NCI-H1092 treated with DMSO at 0.1 percent for 48 hours (cell line): ENCODE data around the gene IGFL4.

Source experiments
- DNase-seq: peaks from one replicate; lab custom pipeline; 2025; lab: John Stamatoyannopoulos, UW

The IGFL4 gene

DNA sequence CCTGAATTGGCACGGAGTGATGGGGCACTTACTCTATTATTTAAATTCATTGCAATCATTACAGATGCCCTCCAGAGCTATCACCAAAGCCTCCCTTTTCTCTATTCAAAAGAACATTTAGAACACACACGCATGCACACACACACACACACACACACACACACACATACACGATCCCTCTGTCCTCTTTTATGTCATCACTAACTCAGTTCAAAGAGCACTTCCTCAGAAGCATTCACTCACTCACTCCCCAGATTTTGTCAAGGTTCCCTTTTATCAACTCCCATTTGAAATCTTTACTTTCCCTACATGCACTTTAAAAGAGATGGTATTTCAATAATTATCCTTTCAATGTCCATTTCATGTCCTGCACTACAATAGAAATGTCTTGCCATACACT is 22.4 kb upstream of the IGFL4 start:
- no peak for DNase-seq

GRCh38 chr19:46060012-46060411 is 19.2 kb upstream of the IGFL4 start:
- no peak for DNase-seq

GRCh38 chr19:46058778-46059177 is 18.0 kb upstream of the IGFL4 start:
- DNase-seq = no peak

GRCh38 chr19:46056536-46056935 is 15.7 kb upstream of the IGFL4 start:
- no peak for DNase-seq

- no peak for DNase-seq
Observed at GRCh38 chr19:46052896-46053295, 12.1 kb upstream of the IGFL4 start.

- DNase-seq = peak; percentile 5
Observed at GRCh38 chr19:46049597-46049996, 8.8 kb upstream of the IGFL4 start.

DNA sequence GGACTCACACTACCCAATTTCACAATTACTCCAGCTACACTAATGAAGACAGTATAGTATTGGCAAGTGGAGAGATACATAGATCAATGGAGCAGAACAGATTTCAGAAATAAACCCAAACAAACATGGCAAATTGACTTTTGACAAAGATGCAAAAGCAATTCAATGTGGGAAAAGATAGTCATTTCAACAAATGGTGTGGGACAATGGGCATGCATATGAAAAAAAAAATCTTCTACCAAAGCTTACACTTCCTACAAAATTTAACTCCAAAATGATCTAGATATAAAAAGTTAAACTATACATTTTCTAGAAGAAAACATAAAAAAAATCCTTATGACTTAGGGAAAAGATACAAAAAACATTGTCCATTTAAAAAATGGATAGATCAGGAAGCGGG is 2.7 kb upstream of the IGFL4 start:
- DNase-seq = no peak

DNA sequence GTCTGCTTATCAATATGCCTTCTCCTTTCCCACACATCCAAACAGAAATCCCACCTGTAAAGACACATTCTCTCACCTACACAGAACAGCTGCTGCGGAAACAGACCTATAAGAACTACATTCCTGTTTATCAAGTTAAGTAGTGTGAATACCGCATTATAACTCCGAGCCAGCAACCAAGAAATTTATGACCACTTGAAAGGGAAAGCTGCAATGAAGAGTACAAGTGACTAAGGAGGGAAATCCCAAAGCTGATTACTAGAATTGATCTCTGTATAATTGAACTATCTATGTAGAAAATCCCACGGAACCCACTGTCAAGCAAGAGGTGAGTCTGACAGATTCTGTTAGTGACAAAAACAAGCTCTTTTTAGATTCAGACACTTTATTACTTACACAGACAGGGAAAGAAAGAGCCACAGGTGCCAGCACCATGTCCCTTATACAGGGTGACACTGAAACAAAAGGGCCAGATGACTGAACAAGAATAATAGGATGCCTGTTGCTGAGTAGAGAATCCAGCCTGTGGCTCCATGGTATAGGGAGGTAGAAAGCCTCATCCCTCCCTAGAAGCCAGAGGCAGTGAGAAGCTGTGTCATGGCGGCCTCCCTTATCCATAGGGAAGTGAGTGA is 1.6 kb upstream of the IGFL4 start:
- no peak for DNase-seq

DNA sequence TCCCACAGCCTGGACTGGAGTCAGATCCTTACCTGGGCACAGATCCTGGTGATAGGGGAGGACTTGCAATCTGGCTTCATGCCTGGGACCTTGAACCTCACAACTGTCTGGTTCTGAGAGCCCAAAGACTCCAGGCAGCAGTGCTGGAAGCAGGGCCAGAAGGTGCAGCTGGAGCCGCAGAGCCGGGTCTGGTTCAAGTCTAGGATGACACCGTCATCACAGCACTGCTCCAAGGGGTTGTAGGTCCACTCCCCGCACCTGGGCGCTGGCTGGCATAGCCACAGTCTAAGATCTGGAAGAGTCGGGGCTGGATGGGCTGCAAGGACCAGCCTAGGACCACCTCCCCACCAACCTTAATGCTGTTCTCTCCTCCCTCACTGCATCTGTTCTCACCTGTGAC is 677 bp downstream of the IGFL4 start:
- DNase-seq = no peak

GRCh38 chr19:46036744-46037128 is 4.1 kb downstream of the IGFL4 start:
- no peak for DNase-seq

DNA sequence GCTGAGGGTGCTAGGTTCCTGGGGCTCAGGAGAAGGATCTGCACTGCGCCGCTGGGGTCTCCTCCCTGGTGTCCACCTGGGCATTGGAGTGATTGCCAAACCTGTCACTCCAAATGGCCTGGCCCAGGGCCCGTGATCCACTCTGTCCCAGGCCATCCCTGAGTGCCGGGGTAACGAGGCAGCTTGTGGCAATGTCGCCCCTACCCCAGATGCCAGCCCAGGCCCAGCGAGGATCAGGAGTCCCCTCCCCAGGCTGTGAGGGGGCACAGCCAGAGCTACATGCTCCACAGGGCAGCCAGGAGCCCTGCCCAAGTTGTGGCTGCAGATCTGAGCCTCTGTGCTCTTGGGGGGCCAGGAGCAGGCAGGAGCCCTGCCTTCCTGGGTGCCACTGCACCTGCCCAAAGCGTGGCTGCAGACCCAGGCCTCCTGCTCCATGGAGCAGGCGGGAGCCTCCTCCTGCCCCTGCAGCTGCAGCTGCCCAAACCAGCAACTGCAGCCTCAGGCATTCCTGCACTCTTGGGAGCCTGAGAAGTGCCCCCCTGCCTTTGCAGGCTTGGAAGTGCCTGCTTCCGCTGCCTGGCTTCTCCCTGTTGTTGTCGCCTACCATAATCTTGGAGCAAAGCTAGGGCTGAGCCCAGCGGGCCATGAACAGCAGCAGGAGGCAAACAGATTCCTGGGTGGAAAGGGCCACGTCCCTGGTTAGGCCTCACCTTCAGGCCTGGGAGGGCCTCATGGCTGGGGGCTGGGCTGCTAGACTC is 4.6 kb downstream of the IGFL4 start:
- no peak for DNase-seq

DNA sequence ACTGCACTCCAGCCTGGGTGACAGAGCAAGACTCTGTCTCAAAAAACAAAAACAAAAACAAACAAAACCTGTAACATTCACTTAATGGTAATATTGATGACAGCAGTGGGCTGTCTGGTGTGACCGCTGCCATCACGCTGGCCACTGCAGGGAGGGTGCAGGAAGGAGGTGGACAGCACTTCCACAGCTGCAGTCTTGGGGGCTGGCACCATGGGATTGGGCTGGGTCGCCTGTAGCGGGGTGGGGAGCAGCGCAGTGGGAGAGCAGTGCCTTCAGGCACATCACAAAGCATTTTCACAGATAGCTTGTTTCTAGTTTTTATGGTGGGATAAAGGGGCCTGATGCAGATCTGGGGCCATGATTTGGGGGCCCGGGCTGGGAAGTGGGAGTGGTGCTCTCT is 5.3 kb downstream of the IGFL4 start:
- no peak for DNase-seq

DNA sequence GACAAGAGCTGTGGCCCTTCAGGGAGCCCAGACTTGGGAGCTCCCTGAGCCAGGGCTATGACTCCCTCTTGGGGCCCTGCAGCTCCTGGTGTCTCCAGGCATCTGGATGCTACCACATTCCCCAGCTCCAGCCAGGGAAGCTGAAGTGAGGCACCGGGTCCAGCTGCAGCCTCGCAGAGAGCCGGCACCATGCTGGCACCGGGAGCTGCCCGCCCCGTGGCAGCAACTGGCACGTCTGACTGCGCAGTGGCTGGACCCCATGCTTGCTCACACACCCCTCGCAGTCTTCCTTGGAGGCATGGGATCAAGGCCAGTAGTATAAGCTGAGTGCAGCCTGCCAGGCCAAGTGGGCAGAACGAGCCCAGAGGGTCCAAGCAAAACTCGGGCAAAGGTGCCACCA is 7.4 kb downstream of the IGFL4 start:
- no peak for DNase-seq

- DNase-seq = no peak
Observed at GRCh38 chr19:46032597-46033025, 8.2 kb downstream of the IGFL4 start.

GRCh38 chr19:46031781-46032596 is 8.8 kb downstream of the IGFL4 start:
- no peak for DNase-seq

GRCh38 chr19:46030812-46031550 is 9.8 kb downstream of the IGFL4 start:
- no peak for DNase-seq

GRCh38 chr19:46025835-46026234 is 15.0 kb downstream of the IGFL4 start:
- DNase-seq = no peak

DNA sequence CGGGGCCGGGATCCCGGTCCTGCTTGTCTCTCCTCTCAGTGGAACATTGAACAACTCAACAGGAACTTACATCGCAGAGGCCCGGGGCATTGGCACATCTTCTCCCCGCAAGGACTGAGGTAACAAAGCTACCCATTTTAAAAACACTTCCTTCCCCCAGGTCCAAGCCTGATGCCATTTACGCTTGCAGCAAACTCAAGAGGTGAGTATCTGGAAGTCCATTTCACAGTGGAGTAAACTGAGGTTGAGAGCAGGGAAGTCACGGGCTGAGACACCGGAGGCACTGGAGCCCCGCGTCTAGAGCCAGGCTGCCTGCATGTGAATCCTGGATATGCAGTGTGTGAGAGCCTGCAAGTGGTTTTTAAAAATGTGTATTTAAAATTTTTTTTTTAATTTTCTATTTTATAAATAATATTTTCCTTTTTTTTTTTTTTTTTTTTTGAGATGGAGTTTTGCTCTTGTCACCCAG is 17.5 kb downstream of the IGFL4 start:
- no peak for DNase-seq

DNA sequence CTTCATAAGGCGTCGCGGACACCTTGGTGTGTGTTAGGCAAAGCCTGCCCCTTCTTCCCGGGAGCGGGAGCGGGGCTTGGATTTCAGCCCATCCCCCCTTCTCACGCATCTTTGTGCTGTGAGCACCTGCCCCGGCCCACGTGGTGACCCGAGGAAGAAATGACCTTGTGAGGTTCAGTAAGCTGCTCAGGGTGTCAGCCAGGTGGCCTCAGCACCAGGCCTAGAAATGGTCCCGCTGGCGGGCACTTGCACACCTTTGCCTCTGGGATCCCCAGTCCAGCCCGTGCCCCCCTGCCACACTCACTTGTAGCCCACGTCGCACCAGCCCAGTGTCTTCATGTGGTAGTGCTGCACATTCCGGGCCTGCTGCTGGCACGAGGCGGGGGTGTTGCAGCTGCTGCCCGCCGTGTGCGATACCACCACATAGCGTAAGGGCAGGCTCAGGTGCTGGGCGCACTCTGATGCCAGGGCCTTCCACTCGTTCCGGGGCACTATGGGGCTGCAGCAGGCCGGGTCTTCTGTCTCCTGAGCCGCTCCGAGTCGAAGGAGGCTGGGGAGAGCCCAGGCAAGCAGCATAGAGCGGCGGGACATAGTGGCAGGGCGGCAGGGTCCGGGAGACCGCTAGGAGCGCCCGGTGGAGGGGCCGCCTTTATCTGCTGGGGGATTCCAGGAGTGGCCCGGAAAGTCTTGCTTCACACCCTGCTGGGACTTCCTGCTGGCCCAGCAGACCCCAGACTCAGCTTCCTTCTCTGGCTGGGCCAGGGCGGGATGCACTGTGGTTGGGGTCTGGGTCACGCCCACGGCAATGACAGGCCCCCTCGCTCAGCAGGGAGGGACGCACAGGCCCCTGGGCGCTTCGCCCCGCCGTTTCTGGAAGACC is 18.1 kb downstream of the IGFL4 start, which contains the start of gene PGLYRP1:
Gene PGLYRP1, minus strand, starts transcription at position 623 of the 880 bp plus-strand sequence. Its CDS starts 32 bp downstream, at position 591.
- no peak for DNase-seq

GRCh38 chr19:46022061-46022430 is 18.8 kb downstream of the IGFL4 start:
- no peak for DNase-seq

GRCh38 chr19:46021531-46022041 is 19.2 kb downstream of the IGFL4 start:
- DNase-seq = no peak
